ENCODE measurements around the gene DNAJB1.

DNA sequence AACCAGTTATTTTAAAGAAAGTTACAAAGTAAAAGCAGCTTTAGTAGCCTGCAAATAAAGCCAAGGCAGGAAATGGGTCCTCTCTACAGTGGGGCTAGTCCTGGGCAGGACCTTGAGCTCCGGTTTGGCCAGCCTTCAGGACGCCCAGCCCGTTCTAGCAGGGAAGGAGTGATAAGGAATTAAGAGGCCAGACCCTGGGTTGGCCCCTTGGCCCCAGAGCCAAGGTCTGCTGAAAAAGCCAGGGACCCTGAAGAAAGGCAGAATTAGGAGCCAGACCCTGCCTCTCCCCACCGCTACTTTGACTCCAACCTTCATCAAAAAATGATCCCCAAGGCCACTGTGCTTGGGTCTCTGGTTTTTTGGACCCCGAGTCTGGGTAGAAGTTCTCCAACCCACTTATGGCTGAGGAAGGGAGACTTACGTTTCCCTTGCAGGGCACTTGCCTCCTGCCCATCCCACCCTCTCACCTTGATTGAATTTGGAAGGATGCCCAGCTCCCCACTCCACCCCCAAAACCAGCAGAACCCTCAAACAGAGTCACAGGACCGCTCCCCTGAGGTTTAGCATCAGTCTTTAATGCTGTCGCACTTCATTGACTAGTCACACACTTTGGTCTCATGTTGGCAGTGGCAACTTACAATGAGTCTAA is 3.9 kb downstream of the DNAJB1 start:
- TF ChIP-seq, protein P1, sequence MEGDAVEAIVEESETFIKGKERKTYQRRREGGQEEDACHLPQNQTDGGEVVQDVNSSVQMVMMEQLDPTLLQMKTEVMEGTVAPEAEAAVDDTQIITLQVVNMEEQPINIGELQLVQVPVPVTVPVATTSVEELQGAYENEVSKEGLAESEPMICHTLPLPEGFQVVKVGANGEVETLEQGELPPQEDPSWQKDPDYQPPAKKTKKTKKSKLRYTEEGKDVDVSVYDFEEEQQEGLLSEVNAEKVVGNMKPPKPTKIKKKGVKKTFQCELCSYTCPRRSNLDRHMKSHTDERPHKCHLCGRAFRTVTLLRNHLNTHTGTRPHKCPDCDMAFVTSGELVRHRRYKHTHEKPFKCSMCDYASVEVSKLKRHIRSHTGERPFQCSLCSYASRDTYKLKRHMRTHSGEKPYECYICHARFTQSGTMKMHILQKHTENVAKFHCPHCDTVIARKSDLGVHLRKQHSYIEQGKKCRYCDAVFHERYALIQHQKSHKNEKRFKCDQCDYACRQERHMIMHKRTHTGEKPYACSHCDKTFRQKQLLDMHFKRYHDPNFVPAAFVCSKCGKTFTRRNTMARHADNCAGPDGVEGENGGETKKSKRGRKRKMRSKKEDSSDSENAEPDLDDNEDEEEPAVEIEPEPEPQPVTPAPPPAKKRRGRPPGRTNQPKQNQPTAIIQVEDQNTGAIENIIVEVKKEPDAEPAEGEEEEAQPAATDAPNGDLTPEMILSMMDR (optimal IDR thresholded peaks at IDR 0.05 in 1 of 3, IDR thresholded peaks at IDR 0.05 in 1 of 3, conservative IDR thresholded peaks at IDR 0.05 in 1 of 3; ENCODE audit: extremely low read depth in 1 of 3, insufficient read depth in 2 of 3, low read length in 3 of 3) = no peak
- no peak for TF ChIP-seq EZH2 (IDR thresholded peaks at IDR 0.05; ENCODE audit: low read length)

Measured in keratinocyte (primary cell).